ENCODE data around the gene AQP3.
A peak's percentile ranks its signal among the peaks of the same experiment; 100 is the strongest.
"Not testable (repeated sequence)": the region's sequence is repeated elsewhere in the genome, so short reads cannot be mapped to it uniquely, and the experiment has no call there.

The AQP3 gene

DNA sequence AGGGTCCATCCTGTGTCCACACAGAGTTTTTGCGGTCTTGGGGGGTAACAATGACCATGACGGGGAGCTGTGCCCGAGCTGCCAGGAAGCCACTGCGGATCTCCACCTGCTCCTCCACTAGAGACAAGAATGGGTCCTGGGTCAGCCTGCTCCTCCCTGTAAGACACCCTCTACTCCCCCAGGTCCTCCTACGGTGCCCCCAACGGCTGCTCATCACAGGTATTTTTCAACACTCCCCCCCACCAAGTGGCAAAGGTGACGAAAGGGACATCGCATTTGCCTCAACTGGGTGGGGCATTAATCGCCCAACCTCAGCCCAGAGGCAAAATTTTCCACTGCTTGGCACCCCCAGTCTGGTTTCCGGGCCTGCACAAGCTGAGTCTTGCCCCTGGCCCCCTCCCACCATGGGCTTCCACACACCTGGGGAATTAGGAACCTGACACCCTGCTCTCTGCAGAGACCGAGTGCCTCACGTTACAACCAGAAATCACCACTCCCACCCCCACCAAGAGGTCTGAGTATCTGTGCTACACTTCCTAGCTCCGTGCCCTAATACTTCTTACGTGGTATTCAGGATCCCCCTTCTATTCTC, 16.7 kb upstream of the AQP3 start:
- no peak for DNase-seq (ENCODE audit: low spot score)

DNA sequence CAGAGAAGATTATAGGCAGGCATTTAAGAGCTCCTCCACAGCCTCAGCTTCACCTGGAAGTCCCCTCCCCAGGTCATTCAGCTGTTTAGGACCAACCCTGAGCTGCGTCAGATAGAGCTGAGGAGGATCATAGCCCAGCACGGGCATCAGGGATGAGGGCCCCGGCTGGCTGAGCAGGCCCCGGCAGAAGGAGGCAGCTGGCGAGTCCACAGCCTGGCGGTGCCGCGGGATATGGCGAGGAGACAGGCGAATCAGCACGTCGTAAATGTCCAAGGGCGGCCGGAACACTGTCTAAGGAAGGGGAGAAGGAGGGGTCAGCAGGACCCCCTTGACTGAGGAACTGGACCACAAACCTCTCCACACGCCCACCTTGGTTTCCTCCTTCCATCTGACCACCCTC, 15.8 kb upstream of the AQP3 start:
- DNase-seq (ENCODE audit: low spot score): no peak

- no peak for DNase-seq (ENCODE audit: low spot score)
These were observed 14.1 kb upstream of the AQP3 start for GRCh38 chr9:33461492-33461891.

- no peak for DNase-seq (ENCODE audit: low spot score)
These were observed 13.5 kb upstream of the AQP3 start for GRCh38 chr9:33460854-33461253.

DNA sequence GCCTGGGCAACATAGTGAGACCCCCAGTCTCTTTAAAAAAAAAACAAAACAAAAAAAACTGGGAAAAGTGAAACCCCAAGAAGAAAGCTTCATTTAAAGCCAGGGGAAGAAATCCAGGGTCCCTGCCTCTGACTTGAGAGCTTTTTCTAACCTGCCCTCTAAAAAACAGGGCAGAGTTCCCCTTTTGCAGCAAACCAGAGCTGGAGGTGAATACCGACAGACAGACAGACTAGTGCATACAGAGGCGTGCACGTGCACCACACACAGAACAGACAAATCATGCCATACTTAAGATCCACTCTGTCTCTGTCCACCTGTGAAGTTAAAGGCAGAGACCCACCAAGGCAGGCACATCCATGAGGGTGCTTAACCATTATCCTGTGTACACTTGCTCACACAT, 11.7 kb upstream of the AQP3 start:
- no peak for DNase-seq (ENCODE audit: low spot score)

DNA sequence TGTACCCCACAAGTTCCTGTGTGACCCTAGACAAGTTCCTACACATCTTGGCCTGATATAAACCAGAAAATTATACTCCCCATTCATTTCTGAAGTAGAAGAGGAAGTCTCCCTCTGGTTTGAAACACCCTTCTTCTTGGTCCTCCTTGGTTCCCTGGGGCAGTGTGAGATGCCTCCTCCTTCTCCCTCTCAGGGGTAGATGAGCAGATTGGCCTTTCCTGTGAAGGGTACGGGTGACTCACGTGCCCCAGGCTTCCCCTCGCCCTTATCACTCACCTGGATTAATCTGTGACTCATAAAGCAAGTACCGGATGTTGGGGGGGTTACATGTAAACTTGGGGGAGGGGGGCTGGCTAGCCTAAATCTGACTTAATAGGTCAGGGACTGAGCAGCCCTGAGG, 11.1 kb upstream of the AQP3 start:
- DNase-seq (ENCODE audit: low spot score): no peak

DNA sequence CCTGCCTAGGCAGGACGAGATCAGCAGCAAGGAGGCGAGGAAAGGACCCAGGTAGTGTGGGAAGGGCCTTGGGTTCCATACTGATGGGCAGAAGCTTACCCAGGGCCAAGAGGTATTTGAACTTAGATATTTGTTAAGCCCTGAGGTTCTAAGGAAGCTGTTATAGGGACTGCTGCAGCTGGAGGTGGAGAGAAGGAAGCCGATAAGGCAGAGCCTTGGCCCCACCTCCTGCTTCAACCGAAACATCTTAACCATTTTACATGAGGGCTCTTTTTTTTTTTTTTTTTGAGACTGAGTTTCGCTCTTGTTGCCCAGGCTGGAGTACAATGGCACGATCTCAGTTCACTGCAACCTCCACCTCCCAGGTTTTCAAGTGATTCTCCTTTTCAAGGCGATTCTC, 8.6 kb upstream of the AQP3 start:
- DNase-seq (ENCODE audit: low spot score): no peak

GRCh38 chr9:33455456-33455855, 8.1 kb upstream of the AQP3 start:
- not testable (repeated sequence) for DNase-seq (ENCODE audit: low spot score)

DNA sequence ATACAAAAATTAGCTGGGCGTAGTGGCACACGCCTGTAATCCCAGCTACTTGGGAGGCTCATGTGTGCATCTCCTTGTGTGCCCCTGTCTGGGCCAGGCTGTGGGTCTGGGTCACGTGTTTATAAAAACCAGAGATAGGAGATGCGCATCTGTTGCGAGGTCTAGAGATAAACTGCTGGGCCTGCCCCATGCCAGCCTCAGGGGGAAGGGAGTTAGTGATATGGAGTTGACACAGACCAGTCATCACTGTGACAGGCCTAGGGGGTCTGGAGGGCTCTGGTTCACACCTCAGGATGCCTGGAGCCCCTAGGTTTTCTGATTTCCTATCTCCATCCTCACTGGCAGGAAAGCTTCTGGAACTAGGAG, 7.3 kb upstream of the AQP3 start:
- not testable (repeated sequence) for DNase-seq (ENCODE audit: low spot score)

- no peak for DNase-seq (ENCODE audit: low spot score)
These were observed 6.7 kb upstream of the AQP3 start for GRCh38 chr9:33453999-33454660.

DNA sequence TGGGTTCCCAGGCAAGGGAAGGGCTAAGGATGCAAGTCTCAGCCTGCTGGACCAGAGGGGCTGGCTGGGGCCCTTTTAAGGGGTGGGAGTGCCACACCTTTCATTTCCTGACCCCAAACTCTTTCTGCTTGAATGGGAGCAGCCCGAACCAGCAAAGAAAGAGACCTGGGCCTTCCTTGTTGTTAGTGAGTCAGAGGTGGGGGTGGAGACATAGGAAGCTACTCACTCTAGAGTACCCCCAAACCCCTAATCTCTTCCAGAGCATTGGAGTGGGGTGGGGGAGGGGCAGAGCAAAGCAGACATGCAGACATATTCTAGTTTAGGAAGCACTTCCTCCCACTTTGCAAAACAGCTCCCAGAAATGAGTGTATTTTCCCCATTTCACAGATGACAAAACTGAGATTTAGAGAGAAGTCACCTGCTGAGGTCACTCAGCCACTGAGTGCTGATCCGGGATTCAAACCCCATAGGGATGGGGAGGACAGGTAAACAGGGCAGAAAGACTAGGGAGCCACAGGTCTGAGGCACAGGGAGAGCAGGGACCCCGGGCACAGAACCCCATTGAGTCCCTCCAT, 6.0 kb upstream of the AQP3 start:
- no peak for DNase-seq (ENCODE audit: low spot score)

DNA sequence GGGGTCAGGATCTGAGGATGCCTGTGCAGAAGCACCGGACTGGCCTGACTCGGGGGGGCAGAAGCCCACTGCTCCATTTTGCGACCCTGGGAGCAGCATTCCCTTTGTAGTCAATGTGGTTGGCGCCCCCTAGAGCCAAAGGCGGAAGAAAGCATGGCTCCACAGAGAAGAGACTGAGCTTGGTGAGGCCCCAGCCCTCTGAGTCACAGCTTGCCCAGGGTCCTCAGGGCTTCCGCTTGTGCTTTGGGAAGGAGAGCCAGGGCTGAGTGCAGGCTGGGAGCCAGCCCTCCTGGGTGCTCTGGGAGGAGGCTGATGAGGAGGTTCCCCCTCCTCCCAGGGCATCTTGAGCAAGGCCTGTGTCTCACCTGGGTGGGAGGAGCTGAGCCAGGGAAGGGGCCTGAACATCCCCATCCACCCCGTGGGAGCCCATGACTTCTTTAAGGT, 5.5 kb upstream of the AQP3 start:
- peak; percentile 47 for DNase-seq (ENCODE audit: low spot score)

DNA sequence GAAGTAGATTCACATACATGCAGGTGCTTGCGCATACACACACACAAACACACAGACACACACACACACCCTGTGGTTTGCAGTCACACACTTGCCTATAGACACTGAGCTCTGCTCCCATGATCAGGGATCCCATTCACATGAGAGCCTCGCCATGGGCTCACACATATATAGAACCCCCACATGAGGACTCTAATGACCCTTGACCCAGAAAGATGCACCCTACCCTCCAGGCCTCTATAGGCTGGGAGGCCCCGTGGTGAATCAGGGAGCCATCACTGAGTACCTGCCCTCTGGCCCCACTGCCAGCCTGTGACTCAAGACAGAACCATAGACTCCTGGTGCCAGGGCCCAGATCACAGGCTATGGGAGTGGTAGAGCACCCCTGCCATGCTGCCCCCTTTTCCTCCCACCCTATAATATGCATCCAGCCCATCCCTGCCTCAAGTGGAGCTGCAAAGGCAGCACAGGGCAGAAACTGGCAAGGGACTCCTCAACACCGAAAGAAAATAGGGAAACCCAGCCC, 3.3 kb upstream of the AQP3 start:
- DNase-seq (ENCODE audit: low spot score): no peak

DNA sequence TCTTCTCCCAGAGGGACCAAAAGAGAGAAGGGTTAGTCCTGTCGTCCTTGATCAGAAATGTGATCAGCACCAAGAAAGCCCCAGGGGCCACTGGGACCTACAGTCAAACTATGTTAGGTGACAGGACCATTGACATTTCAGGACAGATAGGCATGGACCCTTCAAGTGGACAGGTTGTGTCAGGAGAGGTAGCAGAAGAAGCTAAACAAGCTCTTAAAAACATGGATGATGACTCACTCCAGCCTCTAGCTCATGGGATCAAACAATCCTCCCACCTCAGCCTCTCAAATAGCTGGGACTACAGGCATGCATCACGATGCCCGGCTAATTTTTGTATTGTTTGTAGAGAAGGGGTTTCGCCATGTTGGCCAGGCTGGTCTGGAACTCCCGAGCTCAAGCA, 2.3 kb upstream of the AQP3 start:
- DNase-seq (ENCODE audit: low spot score): no peak

GRCh38 chr9:33447799-33448553, 583 bp upstream of the AQP3 start:
- DNase-seq (ENCODE audit: low spot score): no peak

- DNase-seq (ENCODE audit: low spot score): no peak
These were observed 1.0 kb downstream of the AQP3 start for GRCh38 chr9:33446240-33446945.

DNA sequence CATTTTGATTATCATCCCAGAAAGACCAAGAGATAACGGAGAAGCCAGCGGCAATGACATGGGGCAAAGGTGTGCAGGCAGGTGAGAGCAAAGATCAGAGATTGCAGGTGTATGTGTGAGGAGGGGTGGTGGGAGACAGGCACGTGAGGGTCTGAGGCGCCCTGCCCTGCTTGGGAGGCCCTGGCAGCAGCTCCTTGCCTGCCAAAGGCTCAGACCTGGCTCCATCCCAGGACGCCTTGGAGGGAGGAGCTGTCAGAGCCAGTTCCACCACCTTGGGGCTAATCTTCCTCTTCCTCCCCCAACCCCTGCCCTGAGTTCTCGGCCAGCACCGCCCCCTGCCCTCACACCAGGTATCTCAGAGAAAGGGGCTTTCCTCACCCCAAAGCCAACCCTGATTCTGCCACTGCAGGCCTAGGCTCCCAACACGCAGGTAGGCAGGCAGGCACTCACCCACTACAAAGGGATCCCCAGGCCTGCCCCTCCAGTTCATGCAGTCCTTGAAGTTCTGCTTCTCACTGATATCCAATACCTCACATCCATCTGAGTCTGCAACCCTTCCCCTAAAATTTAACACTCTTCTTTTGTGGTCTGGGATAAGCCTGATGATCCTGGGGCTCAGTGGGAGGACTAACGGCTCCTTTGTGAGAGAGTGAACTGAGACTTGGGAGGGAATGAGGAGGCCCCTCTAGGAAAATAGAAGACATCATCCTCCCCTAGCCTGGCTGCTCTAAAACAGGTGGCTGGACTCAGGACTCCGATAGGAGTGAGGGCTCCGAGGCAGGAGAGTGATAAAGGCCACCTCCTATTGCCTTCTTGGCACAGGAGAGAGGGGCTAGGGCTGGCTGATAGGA, 1.8 kb downstream of the AQP3 start:
- no peak for DNase-seq (ENCODE audit: low spot score)

DNA sequence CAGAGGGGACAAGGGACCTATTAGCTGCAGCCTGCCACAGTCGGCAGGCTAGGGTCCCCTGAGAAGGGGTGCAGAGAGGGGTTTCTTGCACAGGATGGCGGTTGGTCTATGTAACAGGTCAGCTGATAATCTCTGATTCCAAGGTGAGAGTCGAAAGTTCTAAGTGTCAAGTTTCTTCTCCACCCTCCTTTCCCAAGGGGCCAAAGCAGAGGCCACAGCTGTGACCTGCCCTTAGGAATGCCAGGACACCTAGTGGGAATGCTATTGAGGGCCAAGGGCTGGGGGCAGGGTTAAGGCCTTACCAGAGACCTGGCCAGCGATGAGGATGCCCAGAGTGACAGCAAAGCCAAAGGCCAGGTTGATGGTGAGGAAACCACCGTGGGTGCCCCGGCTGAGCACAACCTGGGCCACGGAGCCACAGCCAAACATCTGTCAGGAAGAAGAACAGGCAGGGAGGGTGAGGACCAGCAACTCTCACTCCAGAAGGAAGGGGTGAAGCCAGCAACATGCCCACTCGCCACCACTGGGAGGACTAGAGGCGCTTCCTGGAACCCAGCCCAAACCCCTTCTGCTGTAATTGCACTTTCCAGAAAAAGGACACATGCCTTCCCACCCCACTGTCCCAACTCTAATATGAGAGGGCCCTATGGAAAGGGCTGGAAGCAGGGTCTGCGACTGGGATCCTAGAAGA, 3.8 kb downstream of the AQP3 start:
- DNase-seq (ENCODE audit: low spot score): no peak

DNA sequence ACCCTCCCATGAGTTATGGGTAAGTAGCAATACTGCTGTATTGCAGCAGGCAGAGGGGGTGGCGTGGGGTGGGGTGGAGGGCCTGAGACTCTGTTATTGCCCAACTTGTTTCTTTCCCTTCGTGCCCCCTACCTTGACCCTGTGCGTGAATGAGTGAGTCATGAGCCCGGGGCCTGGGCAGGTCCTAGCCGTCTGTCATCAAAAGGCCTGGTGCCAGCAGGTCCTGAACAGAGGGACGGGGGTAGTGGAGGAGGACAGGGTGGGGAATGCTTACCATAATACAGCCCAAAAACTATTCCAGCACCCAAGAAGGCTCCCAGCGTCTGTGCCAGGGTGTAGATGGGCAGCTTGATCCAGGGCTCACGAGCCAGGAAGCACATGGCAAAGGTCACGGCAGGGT, 4.3 kb downstream of the AQP3 start:
- DNase-seq (ENCODE audit: low spot score): no peak

GRCh38 chr9:33442125-33442524, 5.3 kb downstream of the AQP3 start:
- DNase-seq (ENCODE audit: low spot score): no peak

DNA sequence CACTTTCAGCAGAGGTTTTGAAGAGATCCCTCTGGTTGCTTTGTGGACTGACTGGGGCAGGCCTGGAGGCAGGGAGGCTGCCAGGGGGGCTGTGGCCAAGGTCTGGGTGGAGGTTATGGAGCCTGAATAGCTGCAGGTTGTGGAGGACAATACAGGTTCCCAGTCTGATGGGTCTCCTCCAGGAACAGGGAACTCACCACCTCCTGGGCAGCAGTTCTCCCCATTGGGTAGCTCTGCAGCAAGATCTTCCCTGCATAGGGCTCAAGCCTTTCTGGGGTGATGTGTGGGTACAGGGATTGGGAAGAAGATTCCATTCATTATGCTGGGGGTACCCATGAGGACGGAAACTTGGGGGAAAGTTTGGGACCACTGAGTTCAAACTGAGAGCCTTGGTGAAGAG, 6.8 kb downstream of the AQP3 start:
- no peak for DNase-seq (ENCODE audit: low spot score)

Measured in Ammon's horn (tissue), 1 donor.